Measurements from ENCODE around the gene ASS1.

DNA sequence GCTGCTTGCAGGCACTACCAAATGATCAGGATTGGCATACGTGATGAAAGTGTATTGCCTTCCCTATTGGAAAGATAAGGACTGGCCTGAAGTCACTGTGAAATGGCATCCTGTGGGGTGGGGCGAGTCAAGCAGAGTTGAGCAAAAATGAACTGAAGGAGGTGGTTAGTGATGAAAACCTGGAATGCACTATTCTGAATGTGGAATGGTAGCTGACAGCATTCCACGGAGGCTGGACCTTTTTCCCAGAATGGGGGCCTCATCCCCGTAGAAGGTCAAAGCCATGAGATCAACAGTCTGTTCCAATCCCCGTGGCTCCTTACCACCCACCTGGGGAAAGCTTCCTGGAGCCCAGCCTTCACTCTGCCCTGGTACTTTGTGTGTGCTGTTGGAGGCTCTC, 37.7 kb downstream of the ASS1 start:
- TF ChIP-seq POLR2A (IDR thresholded peaks at IDR 0.05; ENCODE audit: low read length): no peak
- no peak for TF ChIP-seq GATA1 (IDR thresholded peaks at IDR 0.05; ENCODE audit: low read depth, low read length)
